T-cell (primary cell): Measurements from ENCODE around the gene GXYLT1. TPM values are rescaled to one million over a fixed set of nuclear protein-coding genes. Genes with fewer than 3 reads are reported as not detected.
A peak's percentile ranks its signal among the peaks of the same experiment; 100 is the strongest.

ENCODE experiments used
- ATAC-seq, 4 experiments: fragments of 200-7000 bp in 3 of 4; fragments of 150-1000 bp in 1 of 4; cut with Tn5 transposase; replicated peaks in 1 of 4; 1 replicate in 3 of 4; 2 replicates in 1 of 4; pipeline ENCODE4 v1.10.0; 2021; ENCODE audit warnings: moderate library complexity in 3 of 4, mild to moderate bottlenecking in 2 of 4, moderate number of reproducible peaks in 1 of 4
- CTCF ChIA-PET, 2 donors: fragments of 300-600 bp; sonication (Branson Sonifier 250); formaldehyde crosslinking; loops; one replicate each; lab custom pipeline; 2022; ENCODE audit warnings: antibody characterized with exemption in 2 of 2; lab: Charles Lee
- POLR2A ChIA-PET, 2 donors: fragments of 300-600 bp; sonication (Branson Sonifier 250); formaldehyde crosslinking; loops; one replicate each; lab custom pipeline; 2022; ENCODE audit warnings: antibody characterized with exemption in 2 of 2; lab: Charles Lee
- DNase-seq, 35 experiments: peaks; one replicate each; pipeline versions ENCODE4 v3.0.0 to v3.0.0-alpha.2; 2013 to 2023
- H3K27ac ChIP-seq: one replicate; pipeline ENCODE4 v1.5.1; 2013; ENCODE audit warnings: low read length
- H3K27me3 ChIP-seq, 2 experiments: replicated peaks in 1 of 2; 1 replicate in 1 of 2; 2 replicates in 1 of 2; pipeline versions ENCODE4 v1.6.1 to v1.7.0; 2013; ENCODE audit warnings: low read length in 1 of 2, mixed read lengths in 1 of 2; ENCODE audit not compliant: control insufficient read depth in 2 of 2, insufficient read depth in 2 of 2; ENCODE audit errors: extremely low read depth in 1 of 2
- H3K36me3 ChIP-seq, 2 donors: 1 replicate in 1 of 2; 2 replicates in 1 of 2; pipeline versions ENCODE4 v1.6.1 to v1.7.0; 2013; ENCODE audit warnings: low read length in 1 of 2; ENCODE audit not compliant: control insufficient read depth in 2 of 2, insufficient read depth in 1 of 2; ENCODE audit errors: extremely low read depth in 1 of 2
- H3K4me1 ChIP-seq, 2 experiments: 1 replicate in 1 of 2; 2 replicates in 1 of 2; pipeline versions ENCODE4 v1.6.1 to v1.7.0; 2013; ENCODE audit warnings: low read length in 2 of 2, mixed read lengths in 1 of 2; ENCODE audit not compliant: insufficient read depth in 2 of 2, control insufficient read depth in 1 of 2; ENCODE audit errors: extremely low read depth in 1 of 2
- H3K4me3 ChIP-seq, 2 donors: 1 replicate in 1 of 2; 2 replicates in 1 of 2; pipeline versions ENCODE4 v1.5.1 to v1.7.0; 2013; ENCODE audit warnings: mild to moderate bottlenecking in 2 of 2, low read length in 1 of 2, moderate library complexity in 1 of 2; ENCODE audit not compliant: control insufficient read depth in 1 of 2; ENCODE audit errors: extremely low read depth in 1 of 2
- H3K9me3 ChIP-seq: 2 replicates; pipeline ENCODE4 v1.7.0; 2013
- H3K27ac Mint-ChIP-seq, 2 donors: one replicate each; pipeline ENCODE4 v1.8.0; 2020 to 2021; ENCODE audit warnings: mild to moderate bottlenecking in 2 of 2, mixed read lengths in 2 of 2
- H3K27me3 Mint-ChIP-seq, 2 donors: one replicate each; pipeline ENCODE4 v1.8.0; 2021 to 2022; ENCODE audit warnings: mixed read lengths in 2 of 2
- H3K36me3 Mint-ChIP-seq: one replicate; pipeline ENCODE4 v1.8.0; 2021; ENCODE audit warnings: mixed read lengths
- H3K4me1 Mint-ChIP-seq, 3 donors: one replicate each; pipeline ENCODE4 v1.8.0; 2020 to 2022; ENCODE audit warnings: mixed read lengths in 3 of 3, mild to moderate bottlenecking in 1 of 3
- H3K4me3 Mint-ChIP-seq, 3 donors: one replicate each; pipeline ENCODE4 v1.8.0; 2020 to 2022; ENCODE audit warnings: mild to moderate bottlenecking in 3 of 3, mixed read lengths in 3 of 3, moderate library complexity in 3 of 3
- H3K9me3 Mint-ChIP-seq, 3 donors: one replicate each; pipeline ENCODE4 v1.8.0; 2020 to 2022; ENCODE audit warnings: mixed read lengths in 3 of 3
- WGBS: methylation state at CpG from one replicate; pipeline ENCODE4 v1.1.5; 2013; ENCODE audit warnings: missing lambda C conversion rate; ENCODE audit not compliant: insufficient coverage; 5-methylcytosine and 5-hydroxymethylcytosine counted together
- total RNA-seq, 35 experiments: library from RNA in 6 of 35; stranded (reverse) in 6 of 35; fragments of 120-200 nt in 1 of 35; gene quantifications; one replicate each; pipeline versions ENCODE4 v1.2.1 to v1.2.4 and lab custom pipeline; 2013 to 2026

Gene GXYLT1
- total RNA-seq, 5 donors from 2014 or later (not counting 1 experiment from before 2014, with no cell fraction given), result 6.3 to 9.3 (median 7.1) TPM

- WGBS, result no CpG with 5 or more reads among the region's 3 CpGs
- H3K4me3 Mint-ChIP-seq, result no peak overlapping the region
- no peak overlapping the region for H3K27ac Mint-ChIP-seq
- no peaks in the 10 kb centered on the region for H3K4me1 ChIP-seq
- H3K9me3 Mint-ChIP-seq, result no peaks in the 10 kb centered on the region
- H3K27me3 ChIP-seq, result no peaks in the 10 kb centered on the region
- H3K27me3 Mint-ChIP-seq, result no peaks in the 10 kb centered on the region
- peaks cover 22 to 47% (median 41%) of the 10 kb centered on the region in 3 donors for H3K4me1 Mint-ChIP-seq
- no peak overlapping the region for H3K4me3 ChIP-seq
- CTCF ChIA-PET, result interaction anchor here in 1 of 2 donors (1.9 kb wide), 1 partner anchor 14 kb away, joined by 7 read pairs; no protein-coding TSS in a partner anchor
- no peaks in the 10 kb centered on the region for H3K9me3 ChIP-seq
- POLR2A ChIA-PET, result interaction anchor here in 1 of 2 donors (0.6 kb wide), 1 partner anchor 222 kb away, joined by 3 read pairs; no protein-coding TSS in a partner anchor
- no peak overlapping the region for H3K27ac ChIP-seq
- ATAC-seq (no peak), DNase-seq (no peak)
- no peaks in the 10 kb centered on the region for H3K36me3 ChIP-seq
- peaks cover 2% of the 10 kb centered on the region for H3K36me3 Mint-ChIP-seq
These were observed 16.3 kb downstream of the GXYLT1 start for GRCh38 chr12:42128327-42128726.

DNA sequence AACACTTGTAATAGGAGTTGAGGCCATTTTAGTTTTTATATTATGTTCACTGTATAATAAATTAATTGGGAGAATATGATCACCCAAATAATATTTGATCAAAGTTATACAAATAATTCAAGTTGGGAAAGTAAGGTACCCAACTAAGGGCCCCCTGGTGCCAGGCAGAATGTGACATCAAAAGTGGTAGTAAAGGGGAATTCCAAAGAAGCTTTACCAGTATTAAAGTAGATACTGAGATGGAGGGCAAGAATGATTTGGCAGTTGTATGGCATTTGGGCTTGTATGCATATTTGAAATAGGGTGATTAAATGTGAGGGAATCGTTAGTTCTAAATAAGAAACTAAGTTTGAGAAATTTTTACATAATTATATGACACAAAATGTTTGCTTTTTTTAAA, 17.7 kb downstream of the GXYLT1 start:
- Histone ChIP-seq H3K4me1 (no peaks in the 10 kb centered on the region), H3K27ac (no peak overlapping the region), H3K4me3 (no peak overlapping the region), H3K36me3 (no peaks in the 10 kb centered on the region), H3K9me3 (no peaks in the 10 kb centered on the region), H3K27me3 (no peaks in the 10 kb centered on the region)
- Mint-ChIP-seq H3K4me3 (no peak overlapping the region), H3K27ac (no peak overlapping the region), H3K4me1 (peaks cover 22 to 38% (median 32%) of the 10 kb centered on the region in 3 donors), H3K36me3 (no peaks in the 10 kb centered on the region), H3K27me3 (no peaks in the 10 kb centered on the region), H3K9me3 (no peaks in the 10 kb centered on the region)
- ATAC-seq, result peak in 1 of 4 experiments; percentile 47
- ChIA-PET POLR2A (no interaction called here), CTCF (interaction anchor here (0.5 kb wide), 2 partner anchors 12 to 202 kb away, joined by 3 to 4 read pairs; no protein-coding TSS in a partner anchor)
- WGBS, result no CpG with 5 or more reads among the region's 1 CpG
- no peak for DNase-seq

- Histone ChIP-seq H3K4me1 (no peaks in the 10 kb centered on the region), H3K4me3 (no peak overlapping the region), H3K27ac (no peak overlapping the region), H3K9me3 (no peaks in the 10 kb centered on the region), H3K36me3 (no peaks in the 10 kb centered on the region), H3K27me3 (no peaks in the 10 kb centered on the region)
- ATAC-seq, result no peak
- Mint-ChIP-seq H3K4me3 (no peak overlapping the region), H3K4me1 (peaks cover 19 to 26% (median 21%) of the 10 kb centered on the region in 3 donors), H3K36me3 (peaks cover 4% of the 10 kb centered on the region), H3K27me3 (no peaks in the 10 kb centered on the region), H3K27ac (no peak overlapping the region), H3K9me3 (no peaks in the 10 kb centered on the region)
- POLR2A ChIA-PET, result no interaction called here
- no peak for DNase-seq
- WGBS, result 75% methylated on average over 1 of the region's 1 CpG
- CTCF ChIA-PET, result interaction anchor here in 1 of 2 donors (0.7 to 1.0 kb wide), 3 partner anchors 8 to 246 kb away, joined by 3 to 7 read pairs (median 3); no protein-coding TSS in a partner anchor
These were observed 19.3 kb downstream of the GXYLT1 start for GRCh38 chr12:42125388-42125767.

DNA sequence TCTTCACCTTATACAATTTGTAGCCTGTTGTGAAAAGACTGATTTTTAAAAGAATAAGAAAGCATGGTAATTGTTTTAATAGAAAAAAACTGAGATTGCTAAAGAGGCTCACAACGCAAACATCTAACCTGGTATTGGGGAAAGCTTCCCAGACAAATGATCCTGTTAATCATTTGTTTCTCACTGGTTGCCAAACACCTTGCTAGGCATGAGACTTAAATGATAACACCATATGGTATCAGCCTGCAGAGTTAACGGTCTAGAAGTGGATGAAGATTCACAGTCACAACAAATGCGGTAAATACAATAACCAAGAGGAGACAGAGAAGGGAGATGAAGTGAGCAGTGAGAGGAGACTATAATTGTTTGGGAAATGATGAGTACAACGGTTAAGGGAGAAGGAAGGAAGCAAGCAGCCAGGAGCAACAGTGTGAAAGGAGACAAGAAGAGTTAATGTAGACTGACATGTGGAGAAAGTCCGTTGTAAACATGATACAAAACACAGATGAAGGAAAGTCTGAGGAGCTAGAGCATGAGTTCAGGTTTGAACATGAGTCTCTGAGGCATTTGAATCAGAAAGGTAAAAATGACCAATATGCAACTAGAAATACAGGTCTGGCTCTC, 19.8 kb downstream of the GXYLT1 start:
- Mint-ChIP-seq H3K4me1 (peaks cover 18 to 25% (median 23%) of the 10 kb centered on the region in 3 donors), H3K27ac (no peak overlapping the region), H3K9me3 (no peaks in the 10 kb centered on the region), H3K27me3 (no peaks in the 10 kb centered on the region), H3K4me3 (no peak overlapping the region), H3K36me3 (peaks cover 4% of the 10 kb centered on the region)
- H3K36me3 ChIP-seq, result no peaks in the 10 kb centered on the region
- ChIA-PET POLR2A (no interaction called here), CTCF (interaction anchor here (1.0 to 1.1 kb wide), 2 partner anchors 23 to 247 kb away, joined by 3 to 6 read pairs; no protein-coding TSS in a partner anchor)
- H3K27me3 ChIP-seq, result no peaks in the 10 kb centered on the region
- no peak overlapping the region for H3K4me3 ChIP-seq
- ATAC-seq (no peak), DNase-seq (no peak)
- no peak overlapping the region for H3K27ac ChIP-seq
- WGBS, result 79% methylated on average over 4 of the region's 5 CpGs
- H3K9me3 ChIP-seq, result no peaks in the 10 kb centered on the region
- H3K4me1 ChIP-seq, result no peaks in the 10 kb centered on the region

GRCh38 chr12:42119085-42119633, 25.5 kb downstream of the GXYLT1 start:
- ATAC-seq, result no peak
- Mint-ChIP-seq H3K4me3 (no peak overlapping the region), H3K27me3 (no peaks in the 10 kb centered on the region), H3K36me3 (peaks cover 32% of the 10 kb centered on the region), H3K27ac (peak overlapping the region in 1 of 2 donors; percentile 17), H3K4me1 (peaks cover 9 to 22% (median 10%) of the 10 kb centered on the region in 3 donors), H3K9me3 (peaks cover 1 to 2% (median 2%) of the 10 kb centered on the region in 3 donors)
- H3K4me3 ChIP-seq, result no peak overlapping the region
- no peaks in the 10 kb centered on the region for H3K27me3 ChIP-seq
- POLR2A ChIA-PET, result interaction anchor here (0.6 to 0.7 kb wide), 2 partner anchors 20 to 199 kb away, joined by 3 to 4 read pairs; no protein-coding TSS in a partner anchor
- CTCF ChIA-PET, result interaction anchor here in 1 of 2 donors (0.6 kb wide), 1 partner anchor 175 kb away, joined by 3 read pairs; no protein-coding TSS in a partner anchor
- WGBS, result no CpG with 5 or more reads among the region's 2 CpGs
- H3K36me3 ChIP-seq, result peaks cover 0 to 10% of the 10 kb centered on the region in 2 donors
- H3K4me1 ChIP-seq, result no peaks in the 10 kb centered on the region
- no peak overlapping the region for H3K27ac ChIP-seq
- no peak for DNase-seq
- H3K9me3 ChIP-seq, result no peaks in the 10 kb centered on the region

- no peaks in the 10 kb centered on the region for H3K27me3 Mint-ChIP-seq
- ChIA-PET POLR2A (no interaction called here), CTCF (no interaction called here)
- no peak for ATAC-seq
- peak overlapping the region in 1 of 2 donors; percentile 37 for H3K27ac Mint-ChIP-seq
- H3K4me3 Mint-ChIP-seq, result no peak overlapping the region
- DNase-seq, result no peak
- Histone ChIP-seq H3K4me1 (no peaks in the 10 kb centered on the region), H3K9me3 (no peaks in the 10 kb centered on the region), H3K27ac (no peak overlapping the region), H3K27me3 (no peaks in the 10 kb centered on the region), H3K36me3 (peaks cover 0 to 10% of the 10 kb centered on the region in 2 donors), H3K4me3 (no peak overlapping the region)
- peaks cover 5 to 7% (median 5%) of the 10 kb centered on the region in 3 donors for H3K9me3 Mint-ChIP-seq
- H3K4me1 Mint-ChIP-seq, result peaks cover 9 to 27% (median 10%) of the 10 kb centered on the region in 3 donors
- no CpG with 5 or more reads among the region's 5 CpGs for WGBS
- peaks cover 37% of the 10 kb centered on the region for H3K36me3 Mint-ChIP-seq
These were observed 26.4 kb downstream of the GXYLT1 start for GRCh38 chr12:42118136-42118879.
